IMR-90 (cell line): ENCODE data around the gene SMIM43. TPM values are rescaled to one million over a fixed set of nuclear protein-coding genes. Genes with fewer than 3 reads are reported as not detected.

Experiments
- ATAC-seq: fragments of 200-7000 bp; cut with Tn5 transposase; 2 replicates; pipeline ENCODE4 v1.9.1; 2020; ENCODE audit warnings: low read depth, mild to moderate bottlenecking, moderate library complexity
- BruUV-seq: library from RNA; stranded (reverse); fragments of 400-500 nt; replicated peaks from 2 replicates; lab custom pipeline; 2021; lab: Mats Ljungman, UMichigan
- CTCF ChIA-PET: fragments of 300-600 bp; formaldehyde crosslinking; extraction: SDS; loops from one replicate; lab custom pipeline; 2021; ENCODE audit warnings: antibody characterized with exemption; lab: Yijun Ruan, JAX
- POLR2A ChIA-PET: fragments of 300-600 bp; sonication (Branson Sonifier 250); formaldehyde crosslinking; loops from one replicate; lab custom pipeline; 2022; ENCODE audit warnings: antibody characterized with exemption; ENCODE audit not compliant: unreplicated experiment; lab: Charles Lee
- DNase-seq: peaks from one replicate; pipeline ENCODE4 v3.0.0; 2013
- H2AFZ ChIP-seq: replicated peaks from 2 replicates; pipeline ENCODE3; 2013; ENCODE audit warnings: low read length, mild to moderate bottlenecking; ENCODE audit not compliant: poor library complexity
- H2AK5ac ChIP-seq: 2 replicates; pipeline ENCODE4 v1.6.1; 2013; ENCODE audit warnings: low read depth, low read length, inconsistent platforms
- H2AK9ac ChIP-seq: replicated peaks from 2 replicates; pipeline ENCODE3; 2013; ENCODE audit warnings: mild to moderate bottlenecking, low read depth, low read length, moderate library complexity; ENCODE audit not compliant: poor library complexity
- H2BK120ac ChIP-seq: 2 replicates; pipeline ENCODE4 v1.6.1; 2013; ENCODE audit warnings: low read depth, low read length, inconsistent platforms
- H2BK15ac ChIP-seq: 3 replicates; pipeline ENCODE4 v1.6.1; 2013; ENCODE audit warnings: low read depth, low read length, inconsistent platforms
- H2BK20ac ChIP-seq: 2 replicates; pipeline ENCODE4 v1.6.1; 2013; ENCODE audit warnings: low read depth, mild to moderate bottlenecking, inconsistent platforms, low read length, moderate library complexity
- H2BK5ac ChIP-seq: 2 replicates; pipeline ENCODE4 v1.6.1; 2013; ENCODE audit warnings: mild to moderate bottlenecking, low read depth, low read length, inconsistent platforms; ENCODE audit not compliant: poor library complexity, severe bottlenecking
- H3K14ac ChIP-seq: replicated peaks from 2 replicates; pipeline ENCODE4 v1.6.1; 2013; ENCODE audit warnings: low read depth, low read length, inconsistent platforms
- H3K18ac ChIP-seq: 2 replicates; pipeline ENCODE4 v1.6.1; 2013; ENCODE audit warnings: low read depth, low read length, control low read depth
- H3K23ac ChIP-seq: 2 replicates; pipeline ENCODE4 v1.6.1; 2013; ENCODE audit warnings: low read depth, low read length, inconsistent platforms
- H3K27ac ChIP-seq: 2 replicates; pipeline ENCODE4 v1.5.1; 2013; ENCODE audit warnings: mild to moderate bottlenecking, control low read depth, low read length; ENCODE audit not compliant: insufficient read depth
- H3K27me3 ChIP-seq: 2 replicates; pipeline ENCODE4 v1.6.1; 2013; ENCODE audit warnings: low read length; ENCODE audit not compliant: control insufficient read depth, insufficient read depth
- H3K36me3 ChIP-seq: 2 replicates; pipeline ENCODE4 v1.6.1; 2013; ENCODE audit warnings: low read length, mixed read lengths; ENCODE audit not compliant: control insufficient read depth, insufficient read depth
- H3K4ac ChIP-seq: 2 replicates; pipeline ENCODE4 v1.6.1; 2013; ENCODE audit warnings: low read depth, low read length, inconsistent platforms
- H3K4me1 ChIP-seq: 2 replicates; pipeline ENCODE4 v1.6.1; 2013; ENCODE audit warnings: low read length, mixed read lengths; ENCODE audit not compliant: control insufficient read depth, insufficient read depth
- H3K4me2 ChIP-seq: 2 replicates; pipeline ENCODE4 v1.6.1; 2013; ENCODE audit warnings: low read depth, mild to moderate bottlenecking, control low read depth, low read length, moderate library complexity
- H3K4me3 ChIP-seq: 2 replicates; pipeline ENCODE4 v1.5.1; 2013; ENCODE audit warnings: low read depth, mild to moderate bottlenecking, control low read depth, low read length, moderate library complexity; ENCODE audit not compliant: insufficient read depth
- H3K56ac ChIP-seq: 2 replicates; pipeline ENCODE4 v1.6.1; 2013; ENCODE audit warnings: low read length, inconsistent platforms; ENCODE audit not compliant: insufficient read depth; ENCODE audit errors: extremely low read depth
- H3K79me1 ChIP-seq, 2 experiments: 2 replicates each; pipeline ENCODE4 v1.6.1; 2013; ENCODE audit warnings: low read length in 2 of 2, inconsistent platforms in 1 of 2, low read depth in 1 of 2
- H3K9ac ChIP-seq: 2 replicates; pipeline ENCODE4 v1.6.1; 2013; ENCODE audit warnings: low read depth, low read length, control low read depth
- H3K9me1 ChIP-seq: 2 replicates; pipeline ENCODE4 v1.6.1; 2013; ENCODE audit warnings: low read length, inconsistent platforms; ENCODE audit not compliant: insufficient read depth
- H3K9me3 ChIP-seq: 2 replicates; pipeline ENCODE4 v1.6.1; 2013; ENCODE audit warnings: low read length; ENCODE audit not compliant: control insufficient read depth, insufficient read depth
- H4K20me1 ChIP-seq: 2 replicates; pipeline ENCODE4 v1.6.1; 2013; ENCODE audit warnings: low read length, inconsistent platforms; ENCODE audit not compliant: insufficient read depth
- H4K5ac ChIP-seq: 2 replicates; pipeline ENCODE4 v1.6.1; 2013; ENCODE audit warnings: mild to moderate bottlenecking, low read depth, low read length, control low read depth
- H4K8ac ChIP-seq, 2 experiments: 2 replicates each; pipeline ENCODE4 v1.6.1; 2013; ENCODE audit warnings: low read depth in 2 of 2, low read length in 2 of 2, control low read depth in 1 of 2, inconsistent platforms in 1 of 2
- H4K91ac ChIP-seq: 2 replicates; pipeline ENCODE4 v1.6.1; 2013; ENCODE audit warnings: low read depth, low read length, inconsistent platforms; ENCODE audit not compliant: insufficient read depth
- CEBPB ChIP-seq: IDR thresholded peaks from 2 replicates; pipeline ENCODE4 v1.6.1; 2012; ENCODE audit warnings: low read depth, low read length, improper control_type of control experiment
- MAFK ChIP-seq: IDR thresholded peaks from 2 replicates; pipeline ENCODE4 v1.6.1; 2012; ENCODE audit warnings: low read depth, low read length, improper control_type of control experiment
- NFE2L2 ChIP-seq: fragments of 150-350 bp; IDR thresholded peaks from 2 replicates; pipeline ENCODE4 v1.6.1; 2016; ENCODE audit warnings: low read depth, mild to moderate bottlenecking, low read length
- RAD21 ChIP-seq: IDR thresholded peaks from 2 replicates; pipeline ENCODE4 v1.6.1; 2012; ENCODE audit warnings: low read length, improper control_type of control experiment
- WGBS, 2 experiments: methylation state at CpG; one replicate each; pipeline versions ENCODE4 v1.1.5 to v1.1.7; 2013; ENCODE audit warnings: missing lambda C conversion rate in 2 of 2; ENCODE audit not compliant: insufficient read length in 1 of 2; ENCODE audit errors: extremely low coverage in 2 of 2; 5-methylcytosine and 5-hydroxymethylcytosine counted together
- dilution Hi-C: fragments of 300-500 bp; cut with HindIII; formaldehyde crosslinking; loops from one replicate; pipeline ENCODE4 v1.14.3; 2018; ENCODE audit warnings: low sequenced_read_pairs; ENCODE audit not compliant: unreplicated experiment
- in situ Hi-C: fragments of 300-500 bp; cut with MboI; formaldehyde crosslinking; loops from 3 replicates; pipeline ENCODE4 v1.14.3; 2019; ENCODE audit warnings: low sequenced_read_pairs, inconsistent platforms, mixed read lengths
- intact Hi-C: fragments of 100-400 bp; cut with micrococcal nuclease; formaldehyde crosslinking; loops from 2 replicates; pipeline ENCODE4 v1.10.0; 2022
- polyA plus RNA-seq, 3 experiments: library from polyadenylated mRNA; depleted of rRNA; stranded (reverse); fragments of >200 nt; gene quantifications; 2 replicates each; pipeline ENCODE4 v1.2.3, GENCODE V29; 2012; ENCODE audit warnings: low replicate concordance in 1 of 3
- total RNA-seq: library from RNA; depleted of rRNA; stranded (reverse); fragments of >200 nt; gene quantifications from 2 replicates; pipeline ENCODE4 v1.2.3, GENCODE V29; 2012
- TF ChIP-seq, protein P1 (sequence below): conservative IDR thresholded peaks from 2 replicates; pipeline ENCODE4 v1.5.1; 2012; ENCODE audit warnings: mild to moderate bottlenecking, low read depth, low read length, improper control_type of control experiment

Gene SMIM43
- total and polyA plus RNA-seq, 2 of the 4 experiments (the other 2 are of a cell fraction), result 1.4 to 2.8 TPM

GRCh38 chr4:121758925-121759568 lies 5.9 kb downstream of the SMIM43 start:
- peak; percentile 51 for DNase-seq
- peak overlapping the region in 1 of 2 experiments; percentile 29; a peak in 1 of 4 replicates for H4K8ac ChIP-seq
- ChIA-PET CTCF (no interaction called here), POLR2A (no interaction called here)
- H2AFZ ChIP-seq, result no peak overlapping the region
- H3K9ac ChIP-seq, result no peak overlapping the region
- H3K4me2 ChIP-seq, result no peak overlapping the region
- H3K4me1 ChIP-seq, result no peaks in the 10 kb centered on the region; the same call in 1 of the 2 replicates
- H2AK5ac ChIP-seq, result no peak overlapping the region
- H3K14ac ChIP-seq, result no peak overlapping the region
- H4K20me1 ChIP-seq, result no peaks in the 10 kb centered on the region
- ATAC-seq, result peak; percentile 49; the same call in 1 of the 2 replicates
- no peaks in the 10 kb centered on the region for H3K36me3 ChIP-seq
- no peak overlapping the region for H3K56ac ChIP-seq
- H3K4me3 ChIP-seq, result no peak overlapping the region
- peaks cover 0 to 3% of the 10 kb centered on the region in 2 experiments; a peak in 1 of 4 replicates for H3K79me1 ChIP-seq
- dilution Hi-C loops (no loop called here), in situ Hi-C loops (no loop called here), intact Hi-C loops (no loop called here)
- peak overlapping the region; percentile 95 for H3K18ac ChIP-seq
- H3K23ac ChIP-seq, result no peak overlapping the region
- BruUV-seq, result no TSS peak
- H2AK9ac ChIP-seq, result no peak overlapping the region
- WGBS, 2 experiments, result no CpG with 5 or more reads among the region's 2 CpGs
- H3K4ac ChIP-seq, result no peak overlapping the region
- H2BK5ac ChIP-seq, result peak overlapping the region; percentile 81
- peak overlapping the region; percentile 78 for H2BK120ac ChIP-seq
- no peak overlapping the region for H2BK20ac ChIP-seq
- H3K27ac ChIP-seq, result peak overlapping the region; percentile 32; the same call in 1 of the 2 replicates
- H3K9me3 ChIP-seq, result no peaks in the 10 kb centered on the region
- H3K9me1 ChIP-seq, result 0 out of 2 replicates have a peak, but pooled peaks cover 5% of the 10 kb centered on the region
- peak overlapping the region; percentile 88; the same call in 1 of the 2 replicates for H4K5ac ChIP-seq
- TF ChIP-seq, protein P1, sequence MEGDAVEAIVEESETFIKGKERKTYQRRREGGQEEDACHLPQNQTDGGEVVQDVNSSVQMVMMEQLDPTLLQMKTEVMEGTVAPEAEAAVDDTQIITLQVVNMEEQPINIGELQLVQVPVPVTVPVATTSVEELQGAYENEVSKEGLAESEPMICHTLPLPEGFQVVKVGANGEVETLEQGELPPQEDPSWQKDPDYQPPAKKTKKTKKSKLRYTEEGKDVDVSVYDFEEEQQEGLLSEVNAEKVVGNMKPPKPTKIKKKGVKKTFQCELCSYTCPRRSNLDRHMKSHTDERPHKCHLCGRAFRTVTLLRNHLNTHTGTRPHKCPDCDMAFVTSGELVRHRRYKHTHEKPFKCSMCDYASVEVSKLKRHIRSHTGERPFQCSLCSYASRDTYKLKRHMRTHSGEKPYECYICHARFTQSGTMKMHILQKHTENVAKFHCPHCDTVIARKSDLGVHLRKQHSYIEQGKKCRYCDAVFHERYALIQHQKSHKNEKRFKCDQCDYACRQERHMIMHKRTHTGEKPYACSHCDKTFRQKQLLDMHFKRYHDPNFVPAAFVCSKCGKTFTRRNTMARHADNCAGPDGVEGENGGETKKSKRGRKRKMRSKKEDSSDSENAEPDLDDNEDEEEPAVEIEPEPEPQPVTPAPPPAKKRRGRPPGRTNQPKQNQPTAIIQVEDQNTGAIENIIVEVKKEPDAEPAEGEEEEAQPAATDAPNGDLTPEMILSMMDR, result no peak
- peak; percentile 88 for TF ChIP-seq CEBPB
- TF ChIP-seq RAD21, result no peak
- TF ChIP-seq NFE2L2, result peak; percentile 96
- TF ChIP-seq MAFK, result peak; percentile 49
- H3K27me3 ChIP-seq, result no peaks in the 10 kb centered on the region
- H2BK15ac ChIP-seq, result no peak overlapping the region; the same call in 2 of the 3 replicates
- H4K91ac ChIP-seq, result 0 out of 2 replicates have a peak overlapping the region, but pooled peaks have one; percentile 69
